CD8-positive, alpha-beta memory T cell (primary cell): ENCODE measurements around the gene ARMC6. TPM values are rescaled to one million over a fixed set of nuclear protein-coding genes. Genes with fewer than 3 reads are reported as not detected.
A peak's percentile ranks its signal among the peaks of the same experiment; 100 is the strongest.

ENCODE experiments used
- CTCF ChIA-PET: fragments of 350-600 bp; sonication (Branson Sonifier 250); formaldehyde crosslinking; loops from one replicate; lab custom pipeline; 2021; ENCODE audit warnings: antibody characterized with exemption; lab: Charles Lee
- POLR2A ChIA-PET: fragments of 350-600 bp; sonication (Branson Sonifier 250); formaldehyde crosslinking; loops from one replicate; lab custom pipeline; 2021; ENCODE audit warnings: antibody characterized with exemption; lab: Charles Lee
- DNase-seq, 5 donors: peaks; one replicate each; pipeline versions ENCODE4 v3.0.0 to v3.0.0-alpha.2; 2020 to 2022; ENCODE audit warnings: mixed read lengths in 1 of 5
- H3K27ac ChIP-seq: one replicate; pipeline ENCODE4 v1.7.0; 2013; ENCODE audit warnings: low read depth, mild to moderate bottlenecking, low read length, moderate library complexity
- H3K27me3 ChIP-seq: 2 replicates; pipeline ENCODE4 v1.7.0; 2013; ENCODE audit warnings: low read length, mild to moderate bottlenecking; ENCODE audit not compliant: insufficient read depth, poor library complexity, severe bottlenecking
- H3K36me3 ChIP-seq: 2 replicates; pipeline ENCODE4 v1.7.0; 2013; ENCODE audit warnings: mild to moderate bottlenecking, low read length, moderate library complexity; ENCODE audit not compliant: insufficient read depth
- H3K4me1 ChIP-seq: 2 replicates; pipeline ENCODE4 v1.7.0; 2013; ENCODE audit warnings: mild to moderate bottlenecking, low read length, moderate library complexity; ENCODE audit not compliant: insufficient read depth
- H3K4me3 ChIP-seq: 2 replicates; pipeline ENCODE4 v1.7.0; 2013; ENCODE audit warnings: mild to moderate bottlenecking, low read length
- H3K9me3 ChIP-seq: 2 replicates; pipeline ENCODE4 v1.7.0; 2013; ENCODE audit warnings: mild to moderate bottlenecking, low read length
- H3K27ac Mint-ChIP-seq, 8 donors: one replicate each; pipeline ENCODE4 v1.8.0; 2020 to 2021; ENCODE audit warnings: mixed read lengths in 8 of 8, mild to moderate bottlenecking in 6 of 8, inconsistent platforms in 3 of 8, moderate library complexity in 3 of 8
- H3K27me3 Mint-ChIP-seq, 2 donors: one replicate each; pipeline ENCODE4 v1.8.0; 2020 to 2021; ENCODE audit warnings: mixed read lengths in 2 of 2, mild to moderate bottlenecking in 1 of 2, moderate library complexity in 1 of 2
- H3K36me3 Mint-ChIP-seq, 3 donors: one replicate each; pipeline ENCODE4 v1.8.0; 2020 to 2021; ENCODE audit warnings: mixed read lengths in 3 of 3, inconsistent platforms in 1 of 3, mild to moderate bottlenecking in 1 of 3
- H3K4me1 Mint-ChIP-seq, 3 donors: one replicate each; pipeline ENCODE4 v1.8.0; 2020 to 2021; ENCODE audit warnings: mixed read lengths in 3 of 3, inconsistent platforms in 1 of 3, mild to moderate bottlenecking in 1 of 3
- H3K4me3 Mint-ChIP-seq, 7 donors: one replicate each; pipeline ENCODE4 v1.8.0; 2020 to 2021; ENCODE audit warnings: mixed read lengths in 7 of 7, mild to moderate bottlenecking in 6 of 7, moderate library complexity in 4 of 7, inconsistent platforms in 2 of 7
- H3K9me3 Mint-ChIP-seq, 5 donors: one replicate each; pipeline ENCODE4 v1.8.0; 2020 to 2022; ENCODE audit warnings: mixed read lengths in 5 of 5, mild to moderate bottlenecking in 3 of 5, moderate library complexity in 2 of 5, inconsistent platforms in 1 of 5
- polyA plus RNA-seq: library from polyadenylated mRNA; unstranded; fragments of 300-500 nt; fragmentation: Illumina TruSeq; gene quantifications from one replicate; pipeline ENCODE4 v1.2.3, GENCODE V29; 2021
- total RNA-seq, 2 experiments: library from RNA; stranded (reverse); gene quantifications; one replicate each; pipeline ENCODE4 v1.2.3, GENCODE V29; 2021

The ARMC6 gene
- total and polyA plus RNA-seq, 3 experiments from 2014 or later, result 34.1 to 61.9 (median 57.6) TPM

DNA sequence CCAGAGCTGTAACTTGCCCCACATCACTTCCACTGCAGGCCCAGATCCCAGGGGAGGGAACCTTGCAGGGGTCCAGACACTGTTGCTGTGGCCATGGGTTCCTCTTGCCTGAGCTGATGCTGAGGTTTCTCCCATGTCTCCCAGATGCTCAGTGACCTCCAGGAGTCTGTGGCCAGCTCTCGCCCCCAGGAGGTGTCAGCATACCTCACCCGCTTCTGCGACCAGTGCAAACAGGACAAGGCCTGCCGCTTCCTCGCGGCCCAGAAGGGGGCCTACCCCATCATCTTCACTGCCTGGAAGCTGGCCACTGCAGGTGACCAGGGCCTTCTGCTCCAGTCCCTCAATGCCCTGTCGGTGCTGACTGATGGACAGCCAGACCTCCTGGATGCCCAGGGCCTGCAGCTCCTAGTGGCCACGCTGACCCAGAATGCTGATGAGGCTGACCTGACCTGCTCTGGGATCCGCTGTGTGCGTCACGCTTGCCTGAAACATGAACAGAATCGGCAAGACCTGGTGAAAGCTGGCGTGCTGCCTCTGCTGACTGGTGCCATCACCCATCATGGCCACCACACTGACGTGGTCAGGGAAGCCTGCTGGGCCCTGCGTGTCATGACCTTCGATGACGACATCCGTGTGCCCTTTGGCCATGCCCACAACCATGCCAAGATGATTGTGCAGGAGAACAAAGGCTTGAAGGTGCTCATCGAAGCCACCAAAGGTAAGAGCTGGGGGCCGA is 18.2 kb downstream of the ARMC6 start:
- Mint-ChIP-seq H3K9me3 (no peaks in the 10 kb centered on the region), H3K27ac (peak overlapping the region in 1 of 8 donors; percentile 2), H3K36me3 (peaks cover 2 to 67% (median 3%) of the 10 kb centered on the region in 3 donors), H3K4me1 (no peaks in the 10 kb centered on the region), H3K27me3 (no peaks in the 10 kb centered on the region), H3K4me3 (no peak overlapping the region)
- DNase-seq, result no peak
- CTCF ChIA-PET, result interaction anchor here (0.8 to 2.2 kb wide), 4 partner anchors 13 to 124 kb away, joined by 3 to 4 read pairs (median 4); no protein-coding TSS in a partner anchor
- Histone ChIP-seq H3K4me3 (no peak overlapping the region), H3K36me3 (peaks cover 12% of the 10 kb centered on the region), H3K27me3 (no peaks in the 10 kb centered on the region), H3K9me3 (no peaks in the 10 kb centered on the region), H3K27ac (no peak overlapping the region), H3K4me1 (no peaks in the 10 kb centered on the region)
- POLR2A ChIA-PET, result no interaction called here

DNA sequence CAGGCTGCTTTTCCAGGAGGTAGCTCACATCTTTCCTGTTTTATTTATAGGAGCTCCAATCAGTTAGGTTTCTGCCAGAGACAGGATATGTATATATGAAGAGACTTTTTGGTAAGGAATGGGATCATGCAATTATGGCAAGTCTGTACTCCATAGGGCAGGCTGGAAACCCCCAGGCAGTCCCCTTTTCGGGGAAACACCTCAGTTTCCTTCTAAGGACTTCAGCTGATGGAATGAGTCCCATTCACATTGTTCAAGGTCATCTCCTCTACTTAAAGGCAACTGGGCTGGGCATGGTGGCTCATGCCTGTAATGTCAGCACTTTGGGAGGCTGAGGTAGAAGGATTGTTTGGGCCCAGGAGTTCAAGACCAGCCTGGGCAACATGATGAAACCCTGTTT is 19.5 kb downstream of the ARMC6 start:
- ChIA-PET POLR2A (no interaction called here), CTCF (interaction anchor here (0.6 to 2.2 kb wide), 8 partner anchors 12 to 96 kb away, joined by 3 to 5 read pairs (median 4); no protein-coding TSS in a partner anchor)
- Histone ChIP-seq H3K9me3 (no peaks in the 10 kb centered on the region), H3K27me3 (no peaks in the 10 kb centered on the region), H3K4me1 (no peaks in the 10 kb centered on the region), H3K36me3 (peaks cover 12% of the 10 kb centered on the region), H3K4me3 (no peak overlapping the region), H3K27ac (no peak overlapping the region)
- Mint-ChIP-seq H3K27me3 (no peaks in the 10 kb centered on the region), H3K27ac (no peak overlapping the region), H3K9me3 (no peaks in the 10 kb centered on the region), H3K36me3 (peaks cover 0 to 69% (median 2%) of the 10 kb centered on the region in 3 donors), H3K4me3 (no peak overlapping the region), H3K4me1 (no peaks in the 10 kb centered on the region)
- no peak for DNase-seq

DNA sequence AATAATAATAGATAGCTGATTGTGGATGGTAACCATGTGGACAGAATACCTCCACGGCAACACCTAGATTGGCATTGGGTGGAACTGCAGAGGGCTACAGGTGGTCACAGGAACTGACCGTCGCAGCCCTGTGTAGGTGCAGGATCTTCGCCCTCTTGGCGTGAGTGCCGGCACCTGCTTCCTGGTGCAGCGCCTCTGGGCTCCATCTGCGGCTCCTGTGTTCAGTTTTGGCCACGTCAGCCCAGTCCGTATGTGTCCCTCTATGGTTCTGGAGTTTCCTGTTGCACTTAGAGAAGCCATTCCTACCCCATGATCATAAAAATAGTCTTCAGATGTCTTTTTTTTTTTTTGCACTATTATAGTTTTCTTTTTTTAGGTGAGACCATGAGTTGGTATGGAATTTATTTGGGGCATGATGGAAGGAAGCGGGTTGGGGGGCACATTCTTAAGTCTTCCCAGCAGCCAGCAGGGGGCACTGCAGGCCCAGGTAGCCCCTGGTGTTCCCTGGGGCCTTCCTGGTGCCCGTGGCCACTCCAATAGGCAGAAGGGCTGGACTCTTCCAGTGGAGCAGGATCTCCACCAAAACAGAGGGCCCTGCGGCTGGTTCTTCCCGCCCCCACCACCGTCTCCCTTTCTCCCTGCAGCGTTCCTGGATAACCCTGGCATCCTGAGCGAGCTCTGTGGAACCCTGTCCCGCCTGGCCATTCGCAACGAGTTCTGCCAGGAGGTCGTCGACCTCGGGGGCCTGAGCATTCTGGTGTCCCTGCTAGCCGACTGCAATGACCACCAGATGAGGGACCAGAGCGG is 20.3 kb downstream of the ARMC6 start:
- Mint-ChIP-seq H3K36me3 (peaks cover 0 to 73% (median 2%) of the 10 kb centered on the region in 3 donors), H3K4me3 (no peak overlapping the region), H3K27me3 (no peaks in the 10 kb centered on the region), H3K4me1 (no peaks in the 10 kb centered on the region), H3K27ac (no peak overlapping the region), H3K9me3 (no peaks in the 10 kb centered on the region)
- Histone ChIP-seq H3K4me3 (no peak overlapping the region), H3K9me3 (no peaks in the 10 kb centered on the region), H3K27me3 (no peaks in the 10 kb centered on the region), H3K4me1 (no peaks in the 10 kb centered on the region), H3K27ac (no peak overlapping the region), H3K36me3 (peaks cover 12% of the 10 kb centered on the region)
- CTCF ChIA-PET, result interaction anchor here (0.6 to 3.3 kb wide), 18 partner anchors 9 to 121 kb away, joined by 3 to 19 read pairs (median 4); partner anchors contain the start of gene SLC25A42
- peak; percentile 53 to 76 (median 64) for DNase-seq
- POLR2A ChIA-PET, result no interaction called here

DNA sequence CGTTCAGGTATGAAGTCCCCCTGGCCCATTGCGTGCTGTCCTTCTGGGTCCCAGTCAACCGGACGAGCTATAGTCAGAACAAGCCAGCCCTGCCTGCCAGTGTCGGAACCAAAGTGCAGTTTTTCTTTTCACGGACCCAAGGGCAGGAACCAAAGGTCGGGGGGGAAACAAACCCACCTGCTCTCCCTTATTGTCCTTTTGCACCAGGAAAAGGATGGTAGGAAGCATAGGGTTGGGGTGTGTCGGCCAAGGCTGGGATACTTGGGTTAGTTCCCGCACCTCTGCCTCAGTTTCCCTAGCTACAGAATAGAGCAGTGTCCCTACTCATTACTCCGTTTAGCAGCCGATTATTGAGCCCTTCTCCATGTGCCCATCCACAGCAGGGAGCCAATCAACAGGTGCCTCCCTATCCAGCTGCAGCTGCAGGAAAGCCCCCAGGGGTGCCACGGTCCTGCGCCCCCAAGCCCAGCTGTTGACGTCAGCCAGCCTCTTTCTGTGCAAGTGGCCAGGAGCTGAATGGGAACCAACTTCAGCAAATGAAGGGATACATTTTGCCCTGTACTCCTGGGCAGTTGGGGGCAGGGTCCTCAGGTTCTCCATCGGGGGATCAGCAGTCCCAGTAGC is 21.0 kb downstream of the ARMC6 start:
- H3K27ac Mint-ChIP-seq, result no peak overlapping the region
- peaks cover 12% of the 10 kb centered on the region for H3K36me3 ChIP-seq
- no peak overlapping the region for H3K4me3 Mint-ChIP-seq
- H3K27ac ChIP-seq, result no peak overlapping the region
- no peaks in the 10 kb centered on the region for H3K9me3 Mint-ChIP-seq
- H3K27me3 Mint-ChIP-seq, result no peaks in the 10 kb centered on the region
- no peaks in the 10 kb centered on the region for H3K9me3 ChIP-seq
- no peak overlapping the region for H3K4me3 ChIP-seq
- H3K36me3 Mint-ChIP-seq, result peaks cover 0 to 69% (median 2%) of the 10 kb centered on the region in 3 donors
- no peak for DNase-seq
- no peaks in the 10 kb centered on the region for H3K4me1 ChIP-seq
- CTCF ChIA-PET, result interaction anchor here (0.8 to 3.3 kb wide), 12 partner anchors 9 to 120 kb away, joined by 3 to 19 read pairs (median 5); partner anchors contain the start of gene SLC25A42
- no peaks in the 10 kb centered on the region for H3K4me1 Mint-ChIP-seq
- POLR2A ChIA-PET, result no interaction called here
- no peaks in the 10 kb centered on the region for H3K27me3 ChIP-seq

DNA sequence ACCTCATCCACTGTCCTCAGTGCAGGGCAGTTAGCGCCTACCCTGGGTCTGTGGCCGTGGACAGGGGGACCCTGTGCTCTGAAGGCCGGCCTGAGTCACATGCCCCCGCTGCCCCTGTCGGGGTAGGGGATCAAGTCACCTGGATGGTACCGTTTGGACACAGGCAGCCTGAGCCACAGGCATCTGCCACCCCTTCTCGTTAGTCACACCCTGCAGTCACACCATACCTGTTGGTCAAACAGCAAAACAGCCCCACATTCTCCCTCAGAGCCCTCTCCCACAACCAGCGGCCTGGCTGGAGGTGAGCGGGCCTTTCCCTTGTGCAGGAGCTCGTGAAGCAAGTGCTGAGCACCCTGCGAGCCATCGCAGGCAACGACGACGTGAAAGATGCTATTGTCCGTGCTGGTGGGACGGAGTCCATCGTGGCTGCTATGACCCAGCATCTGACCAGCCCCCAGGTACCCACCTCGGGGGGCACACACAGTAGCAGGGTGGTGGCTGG is 21.6 kb downstream of the ARMC6 start:
- Histone ChIP-seq H3K9me3 (no peaks in the 10 kb centered on the region), H3K4me1 (no peaks in the 10 kb centered on the region), H3K27me3 (no peaks in the 10 kb centered on the region), H3K27ac (no peak overlapping the region), H3K36me3 (peaks cover 12% of the 10 kb centered on the region), H3K4me3 (no peak overlapping the region)
- Mint-ChIP-seq H3K9me3 (no peaks in the 10 kb centered on the region), H3K4me1 (no peaks in the 10 kb centered on the region), H3K27me3 (no peaks in the 10 kb centered on the region), H3K36me3 (peaks cover 0 to 68% (median 2%) of the 10 kb centered on the region in 3 donors), H3K4me3 (no peak overlapping the region), H3K27ac (no peak overlapping the region)
- POLR2A ChIA-PET, result no interaction called here
- CTCF ChIA-PET, result interaction anchor here (1.2 to 3.3 kb wide), 10 partner anchors 8 to 120 kb away, joined by 4 to 19 read pairs (median 6); partner anchors contain the start of gene SLC25A42
- no peak for DNase-seq

DNA sequence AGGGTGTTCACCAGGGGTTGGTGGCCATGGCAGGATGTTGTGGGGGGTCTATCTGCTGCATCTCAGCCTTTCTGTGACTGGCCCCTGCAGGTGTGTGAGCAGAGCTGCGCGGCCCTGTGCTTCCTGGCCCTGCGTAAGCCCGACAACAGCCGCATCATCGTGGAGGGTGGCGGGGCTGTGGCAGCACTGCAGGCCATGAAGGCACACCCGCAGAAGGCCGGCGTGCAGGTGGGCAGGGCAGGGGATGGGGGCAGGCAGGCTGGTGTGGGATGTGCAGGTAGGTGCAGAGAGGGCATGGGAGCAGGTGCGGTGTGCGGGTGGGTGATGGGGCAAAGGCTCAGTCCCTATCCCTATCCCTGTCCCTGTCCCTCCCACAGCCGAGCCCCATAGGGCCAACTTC is 22.3 kb downstream of the ARMC6 start:
- Histone ChIP-seq H3K4me3 (no peak overlapping the region), H3K9me3 (no peaks in the 10 kb centered on the region), H3K4me1 (no peaks in the 10 kb centered on the region), H3K27ac (no peak overlapping the region), H3K36me3 (peaks cover 12% of the 10 kb centered on the region), H3K27me3 (no peaks in the 10 kb centered on the region)
- H3K4me1 Mint-ChIP-seq, result no peaks in the 10 kb centered on the region
- no peaks in the 10 kb centered on the region for H3K9me3 Mint-ChIP-seq
- POLR2A ChIA-PET, result no interaction called here
- H3K36me3 Mint-ChIP-seq, result peaks cover 0 to 61% (median 2%) of the 10 kb centered on the region in 3 donors
- CTCF ChIA-PET, result interaction anchor here (1.6 to 3.3 kb wide), 4 partner anchors 12 to 119 kb away, joined by 5 to 19 read pairs (median 10); no protein-coding TSS in a partner anchor
- DNase-seq, result no peak
- no peak overlapping the region for H3K27ac Mint-ChIP-seq
- H3K27me3 Mint-ChIP-seq, result no peaks in the 10 kb centered on the region
- no peak overlapping the region for H3K4me3 Mint-ChIP-seq

DNA sequence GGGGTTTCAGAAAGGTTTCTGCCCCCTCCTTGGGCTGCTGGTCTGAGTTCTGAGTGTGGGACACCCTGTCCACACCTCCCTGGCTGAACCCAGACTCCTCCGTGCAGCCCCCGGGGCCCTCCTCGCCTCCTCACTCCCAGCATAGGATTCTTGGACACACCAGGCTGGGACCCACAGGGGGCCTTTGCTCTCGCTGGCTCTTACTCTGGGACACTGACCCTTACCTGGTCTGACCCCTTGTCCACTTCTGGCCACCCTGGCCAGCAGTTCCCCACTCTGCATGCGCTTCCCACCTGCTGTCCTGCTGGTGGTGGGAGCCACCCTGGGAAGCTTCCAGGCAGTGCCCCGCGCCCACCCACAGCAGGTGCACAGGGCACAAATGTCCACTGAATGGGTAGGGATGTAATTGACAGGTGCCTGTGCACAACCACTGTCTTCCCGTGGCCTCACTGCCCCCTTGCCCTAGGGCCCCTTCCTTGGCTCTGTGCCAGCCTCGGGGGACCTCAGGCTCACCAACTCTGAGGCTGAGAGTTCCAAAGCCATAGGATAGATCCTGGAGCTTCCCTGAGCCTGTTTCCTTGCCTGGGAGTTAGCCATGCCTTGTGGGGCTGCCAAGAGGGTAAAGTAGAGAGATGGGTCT is 23.4 kb downstream of the ARMC6 start:
- CTCF ChIA-PET, result interaction anchor here (3.3 kb wide), 1 partner anchor 118 kb away, joined by 11 read pairs; no protein-coding TSS in a partner anchor
- H3K4me1 ChIP-seq, result no peaks in the 10 kb centered on the region
- H3K4me3 ChIP-seq, result no peak overlapping the region
- Mint-ChIP-seq H3K4me1 (no peaks in the 10 kb centered on the region), H3K4me3 (no peak overlapping the region), H3K27ac (no peak overlapping the region), H3K27me3 (no peaks in the 10 kb centered on the region), H3K9me3 (no peaks in the 10 kb centered on the region), H3K36me3 (peaks cover 0 to 54% (median 0%) of the 10 kb centered on the region in 3 donors)
- H3K27ac ChIP-seq, result no peak overlapping the region
- H3K9me3 ChIP-seq, result no peaks in the 10 kb centered on the region
- no peaks in the 10 kb centered on the region for H3K27me3 ChIP-seq
- DNase-seq, result no peak
- POLR2A ChIA-PET, result interaction anchor here (0.7 kb wide), 1 partner anchor 1197 kb away, joined by 5 read pairs; no protein-coding TSS in a partner anchor
- peaks cover 9% of the 10 kb centered on the region for H3K36me3 ChIP-seq
